ENCODE results near the gene GNRH2. TPM values are rescaled to one million over a fixed set of nuclear protein-coding genes. Genes with fewer than 3 reads are reported as not detected.
"Not testable (repeated sequence)": the region's sequence is repeated elsewhere in the genome, so short reads cannot be mapped to it uniquely, and the experiment has no call there.

The GNRH2 gene
- total RNA-seq, 1 donor from 2014 or later, result not detected

GRCh38 chr20:3010985-3011723, 32.3 kb upstream of the GNRH2 start:
- no peak for TF ChIP-seq CTCF (IDR thresholded peaks at IDR 0.05; ENCODE audit: borderline replicate concordance)
- intact Hi-C loops (cut with micrococcal nuclease), result no loop called here
- Histone ChIP-seq H3K9me3 (replicated peaks) (no peaks in the 10 kb centered on the region), H3K4me3 (no peak overlapping the region), H3K36me3 (peaks cover 76% of the 10 kb centered on the region), H3K27ac (replicated peaks) (no peak overlapping the region), H3K4me1 (no peaks in the 10 kb centered on the region), H3K27me3 (ENCODE audit: low read depth) (no peaks in the 10 kb centered on the region)
- DNase-seq, result no peak

- H3K27ac ChIP-seq (replicated peaks), result no peak overlapping the region
- no peak overlapping the region for H3K4me3 ChIP-seq
- DNase-seq, result no peak
- no peak for TF ChIP-seq CTCF (IDR thresholded peaks at IDR 0.05; ENCODE audit: borderline replicate concordance)
- H3K27me3 ChIP-seq (ENCODE audit: low read depth), result no peaks in the 10 kb centered on the region
- no peaks in the 10 kb centered on the region for H3K4me1 ChIP-seq
- H3K9me3 ChIP-seq (replicated peaks), result no peaks in the 10 kb centered on the region
- intact Hi-C loops (cut with micrococcal nuclease), result no loop called here
- peaks cover 76% of the 10 kb centered on the region for H3K36me3 ChIP-seq
Observed at GRCh38 chr20:3011752-3012151, 31.7 kb upstream of the GNRH2 start.

GRCh38 chr20:3013771-3014170, 29.7 kb upstream of the GNRH2 start:
- intact Hi-C loops (cut with micrococcal nuclease), result no loop called here
- no peak overlapping the region for H3K4me3 ChIP-seq
- H3K9me3 ChIP-seq (replicated peaks), result no peaks in the 10 kb centered on the region
- peaks cover 65% of the 10 kb centered on the region for H3K36me3 ChIP-seq
- H3K4me1 ChIP-seq, result no peaks in the 10 kb centered on the region
- no peak overlapping the region for H3K27ac ChIP-seq (replicated peaks)
- H3K27me3 ChIP-seq (ENCODE audit: low read depth), result no peaks in the 10 kb centered on the region
- no peak for TF ChIP-seq CTCF (IDR thresholded peaks at IDR 0.05; ENCODE audit: borderline replicate concordance)
- no peak for DNase-seq

GRCh38 chr20:3014179-3014578, 29.2 kb upstream of the GNRH2 start:
- peaks cover 61% of the 10 kb centered on the region for H3K36me3 ChIP-seq
- H3K4me3 ChIP-seq, result no peak overlapping the region
- intact Hi-C loops (cut with micrococcal nuclease), result no loop called here
- no peaks in the 10 kb centered on the region for H3K9me3 ChIP-seq (replicated peaks)
- TF ChIP-seq CTCF (IDR thresholded peaks at IDR 0.05; ENCODE audit: borderline replicate concordance), result no peak
- no peaks in the 10 kb centered on the region for H3K4me1 ChIP-seq
- H3K27me3 ChIP-seq (ENCODE audit: low read depth), result no peaks in the 10 kb centered on the region
- H3K27ac ChIP-seq (replicated peaks), result no peak overlapping the region
- no peak for DNase-seq

- no peaks in the 10 kb centered on the region for H3K27me3 ChIP-seq (ENCODE audit: low read depth)
- intact Hi-C loops (cut with micrococcal nuclease), result no loop called here
- TF ChIP-seq CTCF (IDR thresholded peaks at IDR 0.05; ENCODE audit: borderline replicate concordance), result no peak
- no peak for DNase-seq
- no peak overlapping the region for H3K27ac ChIP-seq (replicated peaks)
- H3K9me3 ChIP-seq (replicated peaks), result no peaks in the 10 kb centered on the region
- H3K4me1 ChIP-seq, result no peaks in the 10 kb centered on the region
- H3K36me3 ChIP-seq, result peaks cover 56% of the 10 kb centered on the region
- H3K4me3 ChIP-seq, result no peak overlapping the region
Observed at GRCh38 chr20:3014662-3015061, 28.8 kb upstream of the GNRH2 start.

- DNase-seq; H3K27ac ChIP-seq (replicated peaks); H3K4me1 ChIP-seq; intact Hi-C loops (cut with micrococcal nuclease); H3K27me3 ChIP-seq (ENCODE audit: low read depth); H3K9me3 ChIP-seq (replicated peaks); H3K4me3 ChIP-seq: not testable (repeated sequence)
- H3K36me3 ChIP-seq, result peaks cover 51% of the 10 kb centered on the region
Observed at GRCh38 chr20:3015302-3015701, 28.1 kb upstream of the GNRH2 start.
